Effector CD8-positive, alpha-beta T cell (primary cell): ENCODE data around the gene CDC42BPG.

Experiments
- DNase-seq: peaks from one replicate; lab custom pipeline; 2025; lab: John Stamatoyannopoulos, UW

The CDC42BPG gene

DNA sequence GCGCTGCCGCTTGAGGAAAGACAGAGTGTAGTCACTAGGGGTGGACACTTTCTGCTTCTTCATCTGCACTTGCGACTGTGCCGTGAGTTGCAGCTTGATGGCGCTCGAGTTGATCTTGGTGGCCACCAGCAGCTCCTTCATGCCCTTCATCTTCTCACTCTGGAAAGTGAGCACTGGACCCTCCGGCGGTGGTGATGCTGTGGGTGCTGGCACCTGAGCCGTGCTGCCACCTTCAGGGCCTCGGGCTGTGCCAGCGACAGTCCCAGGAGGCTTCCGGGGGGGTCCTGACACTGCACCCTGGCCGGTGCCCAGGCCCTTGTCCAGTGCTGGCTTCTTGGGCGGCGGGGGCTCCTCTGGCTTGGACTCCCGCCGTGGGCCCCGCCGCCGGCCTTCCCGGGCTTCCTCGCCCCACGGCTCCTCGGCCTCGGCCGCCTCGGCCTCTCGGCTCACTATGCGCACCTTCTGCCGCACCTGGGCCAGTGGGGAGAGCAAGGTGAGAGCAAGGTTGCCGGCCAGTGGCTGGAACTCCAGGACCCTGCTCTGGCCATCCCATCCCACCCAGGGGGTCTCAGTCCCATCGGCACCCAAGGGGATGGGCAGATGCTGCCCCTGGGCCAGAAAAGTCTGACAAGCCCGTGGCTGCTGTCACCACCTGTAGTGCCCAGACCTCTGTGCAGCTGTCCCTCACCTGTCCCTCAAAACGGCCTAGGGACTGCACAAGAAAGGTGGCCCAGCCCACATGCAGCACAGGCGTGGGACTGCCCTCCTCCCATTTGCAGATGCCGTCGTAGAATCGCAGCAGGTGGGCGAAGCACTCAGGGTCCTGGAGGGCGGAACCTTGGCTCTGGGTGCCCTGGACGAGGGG, 39.9 kb downstream of the CDC42BPG start:
- no peak for DNase-seq

DNA sequence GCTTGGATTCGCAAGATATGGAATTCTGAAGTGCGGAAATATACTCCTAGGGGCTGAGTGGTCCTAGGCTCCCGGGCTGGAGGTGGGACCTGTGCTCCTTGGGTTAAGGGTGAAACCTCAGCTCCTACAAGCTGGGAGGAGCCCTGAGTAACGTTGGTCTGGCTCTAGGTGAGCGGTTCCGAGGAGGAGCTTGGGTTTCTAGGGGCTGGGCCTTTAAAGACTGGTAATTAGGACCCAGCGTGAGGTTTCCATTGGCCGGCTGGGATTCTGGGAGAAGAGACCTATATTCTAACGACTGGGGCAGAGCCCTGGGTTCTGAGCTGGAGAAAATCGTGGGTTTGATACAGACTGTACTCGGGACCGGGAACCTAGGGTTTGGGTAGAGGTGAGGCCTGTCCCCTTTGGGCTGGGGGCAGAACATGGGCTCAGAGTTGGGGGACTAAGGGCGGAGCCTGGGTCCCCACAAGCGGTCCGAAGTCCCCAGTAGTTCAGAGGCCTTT, 40.6 kb downstream of the CDC42BPG start:
- no peak for DNase-seq

DNA sequence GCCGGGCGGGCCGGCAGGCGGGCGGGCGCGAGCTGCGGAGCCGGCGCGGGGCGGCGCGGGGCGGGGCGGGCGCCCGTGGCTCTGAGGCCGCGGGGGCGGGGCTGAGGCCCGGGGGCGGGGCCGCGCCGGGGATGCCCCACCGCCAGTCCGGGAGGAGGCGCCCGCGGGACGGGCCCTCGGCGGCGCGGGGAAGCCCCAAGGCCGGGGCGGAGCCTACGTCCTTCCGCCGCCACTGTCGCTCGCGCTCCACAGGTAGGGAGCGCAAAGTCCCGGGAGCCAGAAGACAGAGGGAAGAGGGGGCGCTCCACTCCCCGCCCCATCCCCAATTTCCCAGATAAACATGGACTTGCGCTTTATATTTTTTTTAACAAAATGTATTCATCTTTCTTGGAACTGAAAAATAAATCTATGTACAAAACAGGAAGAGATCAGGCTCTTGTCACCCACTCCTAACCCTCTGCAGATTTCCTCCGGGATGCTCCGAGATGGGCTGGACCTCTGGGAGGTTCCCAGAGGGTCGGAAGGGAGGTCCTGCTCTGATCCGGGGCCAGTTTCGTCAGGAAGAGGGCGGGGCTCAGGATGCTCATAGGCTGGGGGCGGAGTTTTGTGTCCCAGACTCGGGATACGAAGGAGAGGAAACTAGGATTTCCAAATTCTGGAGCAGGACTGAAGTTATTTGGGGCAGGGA, 41.2 kb downstream of the CDC42BPG start, which contains the start of gene MAP4K2:
TSS of gene MAP4K2 (minus strand) at position 57 of the 688 bp plus-strand sequence. CDS start 65 bp downstream, outside the sequence.
- peak; percentile 79 for DNase-seq

DNA sequence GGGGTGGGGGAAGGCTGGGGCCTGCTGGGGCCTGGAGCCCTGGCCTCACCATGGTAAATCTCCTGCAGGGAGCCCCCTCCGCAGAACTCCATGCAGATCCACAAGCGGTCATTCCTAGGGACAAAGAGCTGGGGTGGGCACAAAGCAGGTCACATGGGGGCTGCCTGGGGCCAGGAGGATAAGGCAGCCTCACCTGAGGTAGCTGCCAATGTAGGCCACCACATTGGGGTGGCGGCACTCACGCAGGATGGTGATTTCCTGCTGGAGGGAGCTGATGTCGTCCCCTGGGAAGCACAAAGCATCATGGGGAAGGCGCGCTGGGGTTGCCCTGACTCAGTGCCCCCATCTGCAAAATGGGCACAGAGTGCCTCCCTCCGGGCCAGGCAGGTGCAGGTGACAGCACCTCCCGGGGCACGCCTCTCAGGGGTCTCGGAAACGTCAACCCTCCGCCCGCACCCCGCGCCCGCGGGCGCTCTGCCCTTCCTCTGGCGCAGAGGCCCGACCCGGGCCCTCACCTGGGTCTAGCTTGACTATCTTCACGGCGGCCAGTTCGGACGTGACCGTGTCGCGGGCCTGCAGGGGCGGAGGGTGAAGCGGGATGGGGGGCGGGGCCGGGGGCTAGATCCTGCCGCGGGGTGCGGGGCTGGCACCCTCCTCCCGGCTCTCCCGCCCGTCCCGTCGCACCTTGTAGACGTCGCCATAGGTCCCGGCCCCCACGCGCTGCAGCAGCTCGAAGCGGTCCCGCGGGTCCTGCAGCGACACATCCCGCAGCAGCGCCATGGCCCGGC, 41.9 kb downstream of the CDC42BPG start:
- DNase-seq: no peak

DNA sequence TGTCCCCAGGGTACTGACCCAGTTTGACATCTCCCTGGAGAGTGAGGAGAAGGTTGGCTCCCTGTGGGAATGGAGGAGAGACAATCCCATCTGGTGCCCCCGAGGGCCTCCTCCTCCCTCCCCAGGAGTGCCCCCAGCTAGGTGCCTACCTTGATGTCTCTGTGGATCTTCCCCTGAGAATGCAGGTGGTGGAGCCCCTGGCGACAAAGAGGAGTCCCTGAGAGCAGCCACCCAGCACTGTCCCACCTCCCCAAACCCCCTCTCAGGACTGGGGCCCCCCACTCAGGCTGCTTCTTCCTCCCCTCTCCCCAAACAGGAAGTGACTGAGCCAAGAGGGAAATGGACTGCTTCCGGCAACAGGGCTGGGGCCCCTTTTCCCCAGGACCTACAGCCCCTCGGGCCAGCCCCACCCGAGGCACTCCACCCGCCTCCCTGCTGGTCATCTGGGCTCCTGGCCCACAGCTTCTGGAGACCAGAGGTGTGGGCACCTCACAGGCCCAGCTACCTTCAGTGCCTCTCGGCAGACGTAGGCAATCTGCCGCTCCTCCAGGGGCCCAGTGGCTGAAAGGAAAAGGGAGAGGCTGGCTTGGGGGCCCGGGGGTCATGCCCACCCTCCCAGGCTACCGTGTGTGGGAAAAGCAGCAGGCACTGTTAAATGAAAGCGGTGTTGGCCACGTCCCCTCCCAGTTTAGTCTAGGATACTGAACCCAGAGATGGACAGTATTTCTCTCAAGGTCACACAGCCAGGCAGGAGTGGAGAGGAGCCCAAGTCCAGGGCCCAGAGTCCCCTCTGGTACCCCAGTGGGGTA, 42.7 kb downstream of the CDC42BPG start:
- DNase-seq: no peak

DNA sequence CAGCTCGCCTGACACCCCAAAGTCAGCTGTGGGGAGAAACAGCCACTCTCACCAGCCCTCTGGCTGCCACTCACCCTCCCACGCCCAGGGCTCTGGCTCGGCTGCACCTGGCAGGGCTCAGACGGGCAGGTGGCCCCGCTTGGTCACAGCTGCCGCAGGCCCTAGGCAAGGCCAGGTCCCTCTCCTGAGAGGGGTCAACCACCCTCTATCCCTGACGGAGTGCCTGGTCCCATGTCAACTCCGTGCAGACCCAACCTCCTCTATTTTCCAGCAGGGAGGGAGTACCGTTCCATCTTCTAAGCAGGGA, 43.3 kb downstream of the CDC42BPG start:
- no peak for DNase-seq

DNA sequence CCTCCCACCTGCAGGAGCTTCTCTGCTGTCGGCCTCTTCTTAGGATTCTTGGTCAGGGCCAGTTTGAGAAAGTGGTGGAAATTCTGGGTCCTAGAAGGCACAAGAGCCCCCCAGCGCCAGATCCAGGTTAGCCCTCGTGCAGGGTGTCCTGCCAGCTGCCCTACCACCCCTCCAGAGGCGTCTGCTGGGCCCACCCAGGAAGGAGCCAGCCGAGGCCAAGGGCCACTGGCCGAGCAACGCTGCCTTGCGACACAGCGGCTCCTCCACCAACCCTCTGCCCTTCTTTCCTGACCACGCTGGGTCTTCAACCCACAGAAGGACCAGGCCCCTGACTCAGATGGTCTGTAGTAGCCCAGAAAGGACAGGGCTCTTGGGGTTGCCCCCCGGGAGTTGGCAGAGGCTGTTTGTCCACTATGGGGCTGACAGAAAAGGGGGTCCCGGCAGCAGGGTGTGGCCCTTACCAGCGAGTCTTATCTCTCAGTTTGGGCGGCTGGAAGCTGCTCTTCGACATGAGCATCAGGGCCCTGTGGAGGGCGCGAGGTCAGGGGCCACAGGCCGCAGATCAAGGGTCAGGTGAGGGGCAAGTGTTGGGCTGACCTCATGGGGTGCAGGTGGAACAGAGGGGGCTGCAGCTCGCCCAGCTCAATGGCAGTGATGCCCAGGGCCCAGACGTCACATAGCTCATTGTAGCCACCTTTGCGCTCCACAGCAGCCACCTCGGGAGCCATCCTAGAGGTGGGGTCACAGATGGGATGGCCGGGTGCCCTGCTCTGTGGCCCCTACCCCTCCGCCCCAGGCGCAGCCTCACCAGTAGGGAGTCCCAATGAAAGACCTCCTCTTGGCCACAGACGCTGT, 43.9 kb downstream of the CDC42BPG start:
- no peak for DNase-seq

DNA sequence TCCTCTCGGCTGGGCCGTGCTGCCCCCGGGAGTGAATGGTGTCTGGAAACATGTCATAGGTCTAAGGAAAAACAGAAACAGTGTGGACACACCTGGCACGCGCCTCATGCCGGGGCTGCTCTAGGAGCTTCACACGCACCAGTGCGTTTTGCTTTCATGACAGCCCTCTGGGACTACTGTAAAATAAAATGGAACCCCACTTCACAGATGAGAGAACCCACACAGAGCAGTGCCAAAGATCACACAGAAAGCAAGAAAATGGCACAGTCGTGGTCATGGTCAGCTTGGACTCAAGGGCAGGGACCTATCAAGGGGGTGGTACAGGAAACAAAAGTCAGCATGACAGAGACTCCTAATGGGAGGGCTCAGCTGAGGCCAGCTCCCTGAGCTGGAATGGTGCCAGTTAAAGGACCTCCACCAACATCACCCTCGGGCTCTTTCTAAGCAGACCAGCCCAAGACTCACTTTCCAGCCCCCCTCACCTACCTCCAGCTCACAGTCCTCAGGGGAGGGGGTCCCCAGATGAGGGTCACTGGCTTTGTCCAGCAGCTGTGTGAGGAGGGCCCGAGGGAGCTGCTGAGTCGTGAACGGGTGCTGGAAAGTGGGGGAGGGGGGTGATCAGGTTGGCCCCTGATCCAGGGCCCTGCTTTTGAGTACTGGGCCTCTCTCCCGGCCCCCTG, 44.7 kb downstream of the CDC42BPG start:
- DNase-seq: no peak

DNA sequence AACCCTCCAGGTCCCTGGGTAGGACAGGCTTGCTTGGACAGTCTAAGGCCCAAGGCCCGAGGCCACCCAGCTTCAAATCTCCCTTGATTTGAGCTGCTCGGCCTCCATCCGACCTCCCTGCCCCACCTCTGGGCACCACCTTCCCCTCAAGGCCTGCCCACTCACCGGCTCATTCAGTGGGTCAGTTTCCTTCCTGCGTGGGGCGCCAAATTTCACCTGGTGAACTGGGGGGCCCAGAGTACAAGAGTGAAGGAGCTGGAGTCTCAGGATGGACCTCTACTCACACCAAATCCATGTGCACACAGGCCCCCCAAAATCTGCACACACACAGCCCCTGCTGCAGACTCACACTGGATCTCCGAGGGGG, 45.2 kb downstream of the CDC42BPG start:
- DNase-seq: no peak

DNA sequence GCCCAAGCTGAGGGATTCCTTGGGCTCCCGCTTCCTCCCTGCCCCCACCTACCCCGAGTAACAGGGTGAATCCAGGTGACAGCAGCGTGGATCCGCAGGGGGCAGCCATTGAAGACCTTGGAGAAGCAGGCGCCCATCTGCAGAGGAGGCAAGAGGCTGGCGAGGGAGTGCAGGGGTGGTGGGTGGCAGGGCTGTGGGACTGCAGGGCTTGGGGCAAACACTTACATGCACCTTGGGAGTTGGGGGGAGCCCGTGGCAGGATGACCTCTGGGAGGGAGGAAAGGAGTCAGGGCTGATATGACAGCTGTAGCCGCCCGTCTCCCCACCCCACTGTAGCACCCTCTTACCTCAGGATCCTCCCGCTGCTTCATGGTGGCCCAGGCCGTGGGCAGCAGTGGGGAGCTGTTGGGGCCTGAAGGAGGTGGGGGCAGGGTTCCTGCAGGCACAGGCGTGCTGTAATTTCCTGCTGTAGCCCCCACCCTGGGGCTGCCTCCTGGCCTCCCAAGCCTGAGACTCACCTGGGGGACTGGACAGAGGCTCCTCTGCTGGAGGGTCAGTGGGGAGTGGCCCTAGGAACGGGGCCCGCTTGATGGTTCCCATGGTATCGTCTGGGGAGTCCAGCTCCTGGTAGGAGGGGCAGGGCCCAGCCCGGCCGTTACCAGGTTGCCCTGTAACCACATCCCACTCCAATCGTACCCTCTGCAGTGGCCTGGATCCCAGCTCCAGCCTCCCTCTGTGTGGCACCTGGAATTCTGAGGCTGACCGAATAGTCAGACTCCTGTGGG, 47.5 kb downstream of the CDC42BPG start:
- DNase-seq: no peak

DNA sequence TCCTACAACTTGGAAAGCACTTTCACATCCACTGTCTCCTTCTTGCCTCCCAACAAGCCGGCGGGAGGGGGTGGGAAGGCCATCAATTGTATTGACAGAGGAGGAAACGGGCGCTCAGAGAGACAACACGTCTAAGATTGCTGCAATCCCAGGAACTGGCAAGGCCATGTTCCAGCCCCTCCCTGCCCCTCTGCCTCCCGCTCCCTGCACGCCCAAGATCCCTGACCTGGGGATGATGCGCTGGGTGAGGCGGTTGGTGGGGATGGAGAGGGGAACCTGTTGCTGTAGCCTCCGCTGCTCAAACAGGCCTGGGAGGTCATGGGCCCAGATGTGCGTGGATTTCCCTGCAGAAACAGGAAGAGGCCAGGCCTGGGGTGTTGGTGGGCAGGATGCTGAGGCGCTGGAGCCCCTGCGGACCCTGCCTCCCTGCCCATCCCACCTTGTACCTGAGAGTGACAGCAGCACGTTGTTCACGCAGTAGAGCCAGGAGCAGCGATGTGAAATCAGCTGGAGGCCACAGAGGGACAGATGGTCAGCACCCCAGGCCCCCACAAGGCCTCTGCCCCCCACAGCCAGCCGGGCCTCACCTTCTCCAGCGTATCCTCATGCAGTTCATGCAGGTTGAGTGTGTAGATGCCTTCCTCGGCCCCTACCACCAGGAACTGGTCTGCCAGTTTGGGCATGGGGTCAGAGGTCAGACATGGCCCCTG, 48.3 kb downstream of the CDC42BPG start:
- no peak for DNase-seq

GRCh38 chr11:64794526-64794925, 49.9 kb downstream of the CDC42BPG start:
- DNase-seq: no peak

- no peak for DNase-seq
Observed at GRCh38 chr11:64793271-64794160, 50.9 kb downstream of the CDC42BPG start.

GRCh38 chr11:64792482-64792881, 52.0 kb downstream of the CDC42BPG start:
- no peak for DNase-seq

GRCh38 chr11:64791781-64792291, 52.6 kb downstream of the CDC42BPG start:
- DNase-seq: no peak

GRCh38 chr11:64790205-64791095, 54.0 kb downstream of the CDC42BPG start:
- no peak for DNase-seq
